ENCODE measurements around the gene ZNF662.

ZNF662 gene

GRCh38 chr3:42886294-42886822 lies 19.6 kb upstream of the ZNF662 start:
- in situ Hi-C loops (cut with MboI; ENCODE audit: low sequenced_read_pairs), result no loop called here

GRCh38 chr3:42887084-42887483 lies 18.9 kb upstream of the ZNF662 start:
- in situ Hi-C loops (cut with MboI; ENCODE audit: low sequenced_read_pairs), result no loop called here

GRCh38 chr3:42891042-42891441 lies 14.9 kb upstream of the ZNF662 start:
- in situ Hi-C loops (cut with MboI; ENCODE audit: low sequenced_read_pairs), result no loop called here

- in situ Hi-C loops (cut with MboI; ENCODE audit: low sequenced_read_pairs), result no loop called here
These were observed 13.8 kb upstream of the ZNF662 start for GRCh38 chr3:42892169-42892568.

- in situ Hi-C loops (cut with MboI; ENCODE audit: low sequenced_read_pairs), result no loop called here
These were observed 13.1 kb upstream of the ZNF662 start for GRCh38 chr3:42892807-42893206.

GRCh38 chr3:42894698-42895579 lies 11.0 kb upstream of the ZNF662 start:
- in situ Hi-C loops (cut with MboI; ENCODE audit: low sequenced_read_pairs), result no loop called here

- in situ Hi-C loops (cut with MboI; ENCODE audit: low sequenced_read_pairs), result no loop called here
These were observed 10.4 kb upstream of the ZNF662 start for GRCh38 chr3:42895580-42895868.

- in situ Hi-C loops (cut with MboI; ENCODE audit: low sequenced_read_pairs), result no loop called here
These were observed 6.9 kb upstream of the ZNF662 start for GRCh38 chr3:42898896-42899675.

GRCh38 chr3:42900226-42901072 lies 5.5 kb upstream of the ZNF662 start:
- in situ Hi-C loops (cut with MboI; ENCODE audit: low sequenced_read_pairs), result no loop called here

- in situ Hi-C loops (cut with MboI; ENCODE audit: low sequenced_read_pairs), result no loop called here
These were observed 4.9 kb upstream of the ZNF662 start for GRCh38 chr3:42901073-42901415.

- in situ Hi-C loops (cut with MboI; ENCODE audit: low sequenced_read_pairs), result no loop called here
These were observed 3.7 kb upstream of the ZNF662 start for GRCh38 chr3:42902257-42902656.

GRCh38 chr3:42904076-42904475 lies 1.9 kb upstream of the ZNF662 start:
- in situ Hi-C loops (cut with MboI; ENCODE audit: low sequenced_read_pairs), result no loop called here

- in situ Hi-C loops (cut with MboI; ENCODE audit: low sequenced_read_pairs), result no loop called here
These were observed 237 bp upstream of the ZNF662 start for GRCh38 chr3:42905740-42906069.

- in situ Hi-C loops (cut with MboI; ENCODE audit: low sequenced_read_pairs), result no loop called here
These were observed 874 bp downstream of the ZNF662 start for GRCh38 chr3:42906848-42907183.

- in situ Hi-C loops (cut with MboI; ENCODE audit: low sequenced_read_pairs), result no loop called here
These were observed 2.7 kb downstream of the ZNF662 start for GRCh38 chr3:42908675-42909074.

GRCh38 chr3:42911551-42911950 lies 5.6 kb downstream of the ZNF662 start:
- in situ Hi-C loops (cut with MboI; ENCODE audit: low sequenced_read_pairs), result no loop called here

GRCh38 chr3:42914771-42915515 lies 9.0 kb downstream of the ZNF662 start:
- in situ Hi-C loops (cut with MboI; ENCODE audit: low sequenced_read_pairs), result no loop called here

- in situ Hi-C loops (cut with MboI; ENCODE audit: low sequenced_read_pairs), result no loop called here
These were observed 17.7 kb downstream of the ZNF662 start for GRCh38 chr3:42923606-42924005.

GRCh38 chr3:42926310-42926709 lies 20.4 kb downstream of the ZNF662 start:
- in situ Hi-C loops (cut with MboI; ENCODE audit: low sequenced_read_pairs), result no loop called here

GRCh38 chr3:42934111-42934510 lies 28.2 kb downstream of the ZNF662 start:
- in situ Hi-C loops (cut with MboI; ENCODE audit: low sequenced_read_pairs), result no loop called here

GRCh38 chr3:42934910-42935309 lies 29.0 kb downstream of the ZNF662 start:
- in situ Hi-C loops (cut with MboI; ENCODE audit: low sequenced_read_pairs), result no loop called here

All from HL-60/S4 treated with retinoic acid at 250 ng/mL for 4 days and 3 days (cell line).